Gastroesophageal sphincter (tissue), 3 donors: ENCODE results near the gene SH3GL3.

Experiments
- CTCF ChIP-seq, 4 experiments: fragments of 200-600 bp in 2 of 4; fragments of 450-650 bp in 2 of 4; sonication (generic) in 1 of 4; IDR thresholded peaks; one replicate each; pipeline ENCODE4 v1.5.1; 2017 to 2019; ENCODE audit warnings: antibody characterized with exemption in 4 of 4, mild to moderate bottlenecking in 2 of 4, moderate library complexity in 2 of 4
- POLR2A ChIP-seq, 2 donors: fragments of 450-650 bp; IDR thresholded peaks; one replicate each; pipeline ENCODE4 v1.6.1; 2017; ENCODE audit warnings: antibody characterized with exemption in 2 of 2, mild to moderate bottlenecking in 2 of 2, moderate library complexity in 1 of 2

- TF ChIP-seq CTCF (IDR thresholded peaks at IDR 0.05) (no peak), POLR2A (IDR thresholded peaks at IDR 0.05) (no peak)
These were observed 108.9 kb downstream of the SH3GL3 start for GRCh38 chr15:83556068-83556467.
